Natural killer cell (primary cell): ENCODE data around the gene UBAC1. TPM values are rescaled to one million over a fixed set of nuclear protein-coding genes. Genes with fewer than 3 reads are reported as not detected.

ENCODE experiments used
- ATAC-seq, 3 donors: fragments of 150-1000 bp in 2 of 3; fragments of 200-7000 bp in 1 of 3; cut with Tn5 transposase; 1 replicate in 1 of 3; 2 replicates in 2 of 3; pipeline ENCODE4 v1.10.0; 2021; ENCODE audit warnings: mild to moderate bottlenecking in 2 of 3, moderate library complexity in 2 of 3
- DNase-seq, 2 donors: peaks; one replicate each; pipeline versions ENCODE4 v3.0.0 to v3.0.0-alpha.2; 2013 to 2021; ENCODE audit warnings: mixed read lengths in 1 of 2
- H3K27ac ChIP-seq: one replicate; pipeline ENCODE4 v1.5.1; 2013; ENCODE audit warnings: mild to moderate bottlenecking, low read length
- H3K27me3 ChIP-seq: one replicate; pipeline ENCODE4 v1.6.1; 2013; ENCODE audit warnings: low read length; ENCODE audit not compliant: control insufficient read depth, insufficient read depth
- H3K36me3 ChIP-seq: one replicate; pipeline ENCODE4 v1.6.1; 2013; ENCODE audit warnings: low read length; ENCODE audit not compliant: control insufficient read depth, insufficient read depth
- H3K4me1 ChIP-seq: one replicate; pipeline ENCODE4 v1.6.1; 2013; ENCODE audit warnings: low read length; ENCODE audit not compliant: control insufficient read depth, insufficient read depth
- H3K4me3 ChIP-seq: one replicate; pipeline ENCODE4 v1.5.1; 2013; ENCODE audit warnings: low read length
- H3K9me3 ChIP-seq: one replicate; pipeline ENCODE4 v1.6.1; 2013; ENCODE audit warnings: low read length; ENCODE audit not compliant: control insufficient read depth, insufficient read depth
- H3K27ac Mint-ChIP-seq, 2 donors: one replicate each; pipeline ENCODE4 v1.8.0; 2022; ENCODE audit warnings: mild to moderate bottlenecking in 2 of 2, mixed read lengths in 2 of 2, moderate library complexity in 1 of 2
- H3K27me3 Mint-ChIP-seq, 2 donors: one replicate each; pipeline ENCODE4 v1.8.0; 2022; ENCODE audit warnings: low read depth in 2 of 2, mixed read lengths in 2 of 2
- H3K36me3 Mint-ChIP-seq: one replicate; pipeline ENCODE4 v1.8.0; 2022; ENCODE audit warnings: mixed read lengths
- H3K4me1 Mint-ChIP-seq, 2 donors: one replicate each; pipeline ENCODE4 v1.8.0; 2022; ENCODE audit warnings: mixed read lengths in 2 of 2
- H3K4me3 Mint-ChIP-seq: one replicate; pipeline ENCODE4 v1.8.0; 2022; ENCODE audit warnings: mild to moderate bottlenecking, moderate library complexity, mixed read lengths
- H3K9me3 Mint-ChIP-seq, 2 donors: one replicate each; pipeline ENCODE4 v1.8.0; 2022; ENCODE audit warnings: mixed read lengths in 2 of 2
- CTCF ChIP-seq: fragments of 200-600 bp; IDR thresholded peaks from one replicate; pipeline ENCODE4 v1.8.0; 2022; ENCODE audit warnings: antibody characterized with exemption
- WGBS: methylation state at CpG from one replicate; pipeline ENCODE4 v1.1.7; 2013; ENCODE audit warnings: missing lambda C conversion rate; ENCODE audit not compliant: insufficient coverage; 5-methylcytosine and 5-hydroxymethylcytosine counted together
- intact Hi-C: fragments of 100-400 bp; cut with micrococcal nuclease; formaldehyde crosslinking; loops from one replicate; pipeline ENCODE4 v1.14.2; 2022
- total RNA-seq, 4 donors: library from RNA; stranded (reverse); fragments of 120-200 nt in 1 of 4; gene quantifications; one replicate each; pipeline versions ENCODE4 v1.2.3 to v1.2.4, GENCODE V29; 2013 to 2022

Gene UBAC1
- total RNA-seq, 3 donors from 2014 or later (not counting 1 experiment from before 2014, with no cell fraction given): 22.7 to 31.8 (median 27.6) TPM

- Mint-ChIP-seq H3K36me3 (no peaks in the 10 kb centered on the region), H3K9me3 (no peaks in the 10 kb centered on the region), H3K27me3 (no peaks in the 10 kb centered on the region), H3K4me1 (peaks cover 0 to 4% of the 10 kb centered on the region in 2 donors), H3K27ac (peak overlapping the region in 1 of 2 donors; percentile 42), H3K4me3 (no peak overlapping the region)
- intact Hi-C loops: no loop called here
- no peak overlapping the region for H3K27ac ChIP-seq
- no peaks in the 10 kb centered on the region for H3K27me3 ChIP-seq
- no peaks in the 10 kb centered on the region for H3K4me1 ChIP-seq
- H3K4me3 ChIP-seq: no peak overlapping the region
- no peak for TF ChIP-seq CTCF
- H3K9me3 ChIP-seq: no peaks in the 10 kb centered on the region
- ATAC-seq: no peak
- DNase-seq: no peak
- no peaks in the 10 kb centered on the region for H3K36me3 ChIP-seq
- 68% methylated on average over 15 of the region's 15 CpGs for WGBS
Observed at GRCh38 chr9:136003411-136004218, 42.4 kb upstream of the UBAC1 start.

GRCh38 chr9:136002881-136003280 is 41.7 kb upstream of the UBAC1 start:
- H3K27me3 Mint-ChIP-seq: no peaks in the 10 kb centered on the region
- 91% methylated on average over 8 of the region's 10 CpGs for WGBS

GRCh38 chr9:136002215-136002614 is 41.0 kb upstream of the UBAC1 start:
- WGBS: 89% methylated on average over 11 of the region's 11 CpGs
- no peak overlapping the region for H3K4me3 Mint-ChIP-seq
- no peak overlapping the region for H3K27ac ChIP-seq

More at GRCh38 chr9:136002881-136003280, 41.7 kb upstream of the UBAC1 start:
- TF ChIP-seq CTCF: no peak
- no peaks in the 10 kb centered on the region for H3K9me3 ChIP-seq
- H3K4me1 ChIP-seq: no peaks in the 10 kb centered on the region
- H3K36me3 ChIP-seq: no peaks in the 10 kb centered on the region
- ATAC-seq: no peak
- Mint-ChIP-seq H3K9me3 (no peaks in the 10 kb centered on the region), H3K27ac (no peak overlapping the region), H3K4me1 (peaks cover 0 to under 1% of the 10 kb centered on the region in 2 donors), H3K36me3 (no peaks in the 10 kb centered on the region), H3K4me3 (no peak overlapping the region)
- intact Hi-C loops: no loop called here
- no peak overlapping the region for H3K4me3 ChIP-seq
- H3K27me3 ChIP-seq: no peaks in the 10 kb centered on the region
- H3K27ac ChIP-seq: no peak overlapping the region
- DNase-seq: no peak

More at GRCh38 chr9:136002215-136002614, 41.0 kb upstream of the UBAC1 start:
- Histone ChIP-seq H3K9me3 (no peaks in the 10 kb centered on the region), H3K27me3 (no peaks in the 10 kb centered on the region), H3K4me3 (no peak overlapping the region), H3K4me1 (no peaks in the 10 kb centered on the region), H3K36me3 (no peaks in the 10 kb centered on the region)
- Mint-ChIP-seq H3K4me1 (no peaks in the 10 kb centered on the region), H3K9me3 (no peaks in the 10 kb centered on the region), H3K36me3 (no peaks in the 10 kb centered on the region), H3K27me3 (no peaks in the 10 kb centered on the region), H3K27ac (no peak overlapping the region)
- intact Hi-C loops: no loop called here
- no peak for ATAC-seq
- no peak for TF ChIP-seq CTCF
- DNase-seq: no peak
